SK-N-SH (cell line): ENCODE results near the gene ABCC3. TPM values are rescaled to one million over a fixed set of nuclear protein-coding genes. Genes with fewer than 3 reads are reported as not detected.
A peak's percentile ranks its signal among the peaks of the same experiment; 100 is the strongest.

ENCODE experiments used
- CTCF ChIA-PET: fragments of 300-600, 350-600 bp; formaldehyde crosslinking; extraction: SDS; loops from one replicate; lab custom pipeline; 2021; lab: Yijun Ruan, JAX
- POLR2A ChIA-PET: fragments of 350-600 bp; sonication (Branson Sonifier 250); formaldehyde crosslinking; extraction: SDS; loops from one replicate; lab custom pipeline; 2020; ENCODE audit warnings: antibody characterized with exemption, inconsistent platforms; lab: Yijun Ruan, JAX
- DNase-seq: peaks from one replicate; pipeline ENCODE4 v3.0.0; 2012
- H2AFZ ChIP-seq: fragments of 200-600 bp; sonication (generic); 2 replicates; pipeline ENCODE4 v1.8.1; 2016; ENCODE audit warnings: antibody characterized with exemption, mild to moderate bottlenecking, low read depth
- H3F3A ChIP-seq: fragments of 200-600 bp; sonication (generic); replicated peaks from 2 replicates; pipeline ENCODE3; 2016; ENCODE audit warnings: antibody characterized with exemption, mild to moderate bottlenecking; ENCODE audit not compliant: insufficient read depth
- H3K27ac ChIP-seq, 2 experiments: fragments of 200-500 bp in 1 of 2; fragments of 200-600 bp in 1 of 2; sonication (Bioruptor generic) in 1 of 2; sonication (generic), shearing (Covaris generic) in 1 of 2; 2 replicates each; pipeline versions ENCODE4 v1.5.1 to v1.6.1; 2014 to 2016; ENCODE audit warnings: low read depth in 2 of 2, inconsistent platforms in 1 of 2, low read length in 1 of 2, mild to moderate bottlenecking in 1 of 2, mixed read lengths in 1 of 2
- H3K27me3 ChIP-seq: fragments of 200-600 bp; sonication (generic), shearing (Covaris generic); 2 replicates; pipeline ENCODE4 v1.6.1; 2016; ENCODE audit warnings: mixed run types; ENCODE audit not compliant: insufficient read depth
- H3K36me3 ChIP-seq, 2 experiments: fragments of 200-500 bp in 1 of 2; fragments of 200-600 bp in 1 of 2; sonication (Bioruptor generic) in 1 of 2; sonication (generic) in 1 of 2; replicated peaks in 1 of 2; 2 replicates each; pipeline versions ENCODE3 to v1.5.1; 2014 to 2016; ENCODE audit warnings: low read length in 1 of 2, mild to moderate bottlenecking in 1 of 2; ENCODE audit not compliant: insufficient read depth in 2 of 2, control insufficient read depth in 1 of 2
- H3K4me1 ChIP-seq, 2 experiments: fragments of 200-500 bp in 1 of 2; fragments of 200-600 bp in 1 of 2; sonication (Bioruptor generic) in 1 of 2; sonication (generic), shearing (Covaris generic) in 1 of 2; 2 replicates each; pipeline versions ENCODE4 v1.5.1 to v1.6.1; 2014 to 2016; ENCODE audit warnings: low read depth in 1 of 2, low read length in 1 of 2, mixed run types in 1 of 2; ENCODE audit not compliant: insufficient read depth in 2 of 2, control insufficient read depth in 1 of 2
- H3K4me2 ChIP-seq: fragments of 200-600 bp; sonication (generic), shearing (Covaris generic); 2 replicates; pipeline ENCODE4 v1.6.1; 2017; ENCODE audit warnings: mixed run types
- H3K4me3 ChIP-seq, 2 experiments: fragments of 200-500 bp in 1 of 2; fragments of 200-600 bp in 1 of 2; sonication (Bioruptor generic) in 1 of 2; sonication (generic), shearing (Covaris generic) in 1 of 2; 2 replicates each; pipeline versions ENCODE4 v1.5.1 to v1.8.1; 2014 to 2016; ENCODE audit warnings: low read depth in 2 of 2, inconsistent platforms in 1 of 2, low read length in 1 of 2, mild to moderate bottlenecking in 1 of 2, mixed read lengths in 1 of 2, moderate library complexity in 1 of 2
- H3K79me2 ChIP-seq: fragments of 200-600 bp; sonication (generic); 2 replicates; pipeline ENCODE4 v1.8.1; 2017; ENCODE audit warnings: mild to moderate bottlenecking; ENCODE audit not compliant: insufficient read depth
- H3K9ac ChIP-seq: fragments of 200-600 bp; sonication (generic); 2 replicates; pipeline ENCODE4 v1.6.1; 2017; ENCODE audit warnings: mixed run types
- H3K9me2 ChIP-seq: fragments of 200-600 bp; sonication (generic); 2 replicates; pipeline ENCODE4 v1.6.1; 2017; ENCODE audit warnings: mixed run types
- H3K9me3 ChIP-seq: fragments of 200-600 bp; sonication (generic); 2 replicates; pipeline ENCODE4 v1.6.1; 2017; ENCODE audit warnings: mixed run types, mild to moderate bottlenecking, moderate library complexity
- H4K20me1 ChIP-seq: fragments of 200-600 bp; sonication (generic); 2 replicates; pipeline ENCODE4 v1.6.1; 2017; ENCODE audit warnings: mild to moderate bottlenecking, mixed run types; ENCODE audit not compliant: insufficient read depth
- EP300 ChIP-seq, 2 experiments: IDR thresholded peaks; 2 replicates each; pipeline versions ENCODE4 v1.4.0 to v1.6.1; 2012; ENCODE audit warnings: borderline replicate concordance in 1 of 2, low read depth in 1 of 2, low read length in 1 of 2
- EZH2phosphoT487 ChIP-seq: fragments of 200-600 bp; sonication (generic); IDR thresholded peaks from 2 replicates; pipeline ENCODE4 v1.6.1; 2017; ENCODE audit warnings: low read depth, mixed run types, mild to moderate bottlenecking, antibody characterized with exemption, moderate library complexity, borderline replicate concordance
- FOSL2 ChIP-seq: IDR thresholded peaks from 2 replicates; pipeline ENCODE4 v1.4.0; 2012; ENCODE audit warnings: low read depth, mild to moderate bottlenecking, moderate library complexity, borderline replicate concordance
- FOXM1 ChIP-seq: IDR thresholded peaks from 2 replicates; pipeline ENCODE4 v1.4.0; 2012; ENCODE audit warnings: low read depth, mild to moderate bottlenecking
- GATA2 ChIP-seq: sonication (generic); formaldehyde crosslinking; IDR thresholded peaks from 2 replicates; pipeline ENCODE4 v1.5.0; 2020; ENCODE audit warnings: mild to moderate bottlenecking, missing genetic modification reagents
- JUND ChIP-seq: IDR thresholded peaks from 2 replicates; pipeline ENCODE4 v1.4.0; 2012
- MAX ChIP-seq: IDR thresholded peaks from 2 replicates; pipeline ENCODE4 v1.4.0; 2012; ENCODE audit warnings: low read depth
- MEF2A ChIP-seq: IDR thresholded peaks from 2 replicates; pipeline ENCODE4 v1.4.0; 2012; ENCODE audit warnings: low read depth, borderline replicate concordance
- MXI1 ChIP-seq: IDR thresholded peaks from 2 replicates; pipeline ENCODE4 v1.6.1; 2012; ENCODE audit warnings: mild to moderate bottlenecking, low read depth, low read length, improper control_type of control experiment
- RFX5 ChIP-seq: IDR thresholded peaks from 2 replicates; pipeline ENCODE4 v1.6.1; 2012; ENCODE audit warnings: mild to moderate bottlenecking, improper control_type of control experiment, low read length
- RXRA ChIP-seq: IDR thresholded peaks from 2 replicates; pipeline ENCODE4 v1.4.0; 2012; ENCODE audit warnings: low read depth, mild to moderate bottlenecking, borderline replicate concordance
- SIN3A ChIP-seq: IDR thresholded peaks from 2 replicates; pipeline ENCODE4 v1.6.1; 2012; ENCODE audit warnings: low read depth, mild to moderate bottlenecking, low read length, moderate library complexity, borderline replicate concordance
- SMC3 ChIP-seq: IDR thresholded peaks from 2 replicates; pipeline ENCODE4 v1.6.1; 2012; ENCODE audit warnings: low read depth, low read length, improper control_type of control experiment
- TCF12 ChIP-seq: IDR thresholded peaks from 2 replicates; pipeline ENCODE4 v1.4.0; 2012
- USF1 ChIP-seq: IDR thresholded peaks from 2 replicates; pipeline ENCODE4 v1.4.0; 2012; ENCODE audit warnings: low read depth, borderline replicate concordance
- USF2 ChIP-seq: fragments of 150-350 bp; IDR thresholded peaks from 2 replicates; pipeline ENCODE4 v1.6.1; 2017; ENCODE audit warnings: antibody characterized with exemption, low read length, low read depth, borderline replicate concordance
- WGBS: methylation state at CpG from one replicate; pipeline ENCODE4 v1.1.6; 2017; ENCODE audit warnings: low lambda C conversion rate; 5-methylcytosine and 5-hydroxymethylcytosine counted together
- polyA plus RNA-seq, 3 experiments: library from polyadenylated mRNA; depleted of rRNA; stranded (reverse); fragments of >200 nt; gene quantifications; 2 replicates each; pipeline ENCODE4 v1.2.3, GENCODE V29; 2012
- TF ChIP-seq, protein P1 (sequence below): IDR thresholded peaks from 2 replicates; pipeline ENCODE4; 2012

ABCC3 gene
- polyA plus RNA-seq, 1 of the 3 experiments (the other 2 are of a cell fraction), result 185 TPM

- Histone ChIP-seq H4K20me1 (no peaks in the 10 kb centered on the region), H3K27ac (no peak overlapping the region), H3K4me1 (peaks cover 39 to 53% of the 10 kb centered on the region in 2 experiments), H3K4me3 (no peak overlapping the region), H2AFZ (no peak overlapping the region), H3K4me2 (no peak overlapping the region), H3K9me3 (no peaks in the 10 kb centered on the region), H3K9me2 (no peaks in the 10 kb centered on the region), H3K9ac (no peak overlapping the region), H3K79me2 (no peaks in the 10 kb centered on the region), H3F3A (peaks cover 34% of the 10 kb centered on the region), H3K27me3 (no peaks in the 10 kb centered on the region), H3K36me3 (peaks cover 11 to 21% of the 10 kb centered on the region in 2 experiments)
- WGBS, result 84% methylated on average over 3 of the region's 3 CpGs
- CTCF ChIA-PET, result interaction anchor here (0.9 to 21.2 kb wide), 4 partner anchors 10 to 141 kb away, joined by 3 to 799 read pairs (median 232); partner anchors contain the start of genes ABCC3 and SPATA20
- TF ChIP-seq FOXM1, result no peak
- no peak for TF ChIP-seq RFX5
- DNase-seq, result no peak
- POLR2A ChIA-PET, result no interaction called here
These were observed 53.6 kb downstream of the ABCC3 start for GRCh38 chr17:50688245-50688644.

GRCh38 chr17:50689251-50689650 lies 54.6 kb downstream of the ABCC3 start:
- no peak for DNase-seq
- Histone ChIP-seq H4K20me1 (no peaks in the 10 kb centered on the region; the same call in 1 of the 2 replicates), H3K27me3 (no peaks in the 10 kb centered on the region), H2AFZ (no peak overlapping the region), H3K9ac (no peak overlapping the region), H3K36me3 (peaks cover 16 to 26% of the 10 kb centered on the region in 2 experiments), H3K4me2 (peak overlapping the region; percentile 3; the same call in 1 of the 2 replicates), H3F3A (peaks cover 42% of the 10 kb centered on the region), H3K4me3 (no peak overlapping the region), H3K9me2 (no peaks in the 10 kb centered on the region), H3K4me1 (peaks cover 49 to 57% of the 10 kb centered on the region in 2 experiments), H3K79me2 (no peaks in the 10 kb centered on the region), H3K27ac (peak overlapping the region; percentile 2 to 22), H3K9me3 (no peaks in the 10 kb centered on the region)
- 29% methylated on average over 4 of the region's 4 CpGs for WGBS
- ChIA-PET POLR2A (no interaction called here), CTCF (interaction anchor here (1.0 to 21.2 kb wide), 4 partner anchors 8 to 142 kb away, joined by 3 to 799 read pairs (median 186); partner anchors contain the start of genes ABCC3 and SPATA20)
- TF ChIP-seq USF2 (no peak), RFX5 (no peak), MAX (peak; percentile 65; the same call in 1 of the 2 replicates), RXRA (peak; percentile 71; the same call in 1 of the 2 replicates), MXI1 (no peak), EP300 (IDR thresholded peaks at IDR 0.05; ENCODE audit: borderline replicate concordance in 1 of 2, low read depth in 1 of 2, low read length in 1 of 2) (peak in 1 of 2 experiments; percentile 15; a peak in 1 of 4 replicates), USF1 (no peak), TCF12 (peak; percentile 75), JUND (peak; percentile 56), MEF2A (no peak), SIN3A (no peak), GATA2 (CRISPR knock-in tag) (no peak), EZH2phosphoT487 (no peak), SMC3 (no peak), FOSL2 (peak; percentile 65; the same call in 1 of the 2 replicates)
- TF ChIP-seq, protein P1, sequence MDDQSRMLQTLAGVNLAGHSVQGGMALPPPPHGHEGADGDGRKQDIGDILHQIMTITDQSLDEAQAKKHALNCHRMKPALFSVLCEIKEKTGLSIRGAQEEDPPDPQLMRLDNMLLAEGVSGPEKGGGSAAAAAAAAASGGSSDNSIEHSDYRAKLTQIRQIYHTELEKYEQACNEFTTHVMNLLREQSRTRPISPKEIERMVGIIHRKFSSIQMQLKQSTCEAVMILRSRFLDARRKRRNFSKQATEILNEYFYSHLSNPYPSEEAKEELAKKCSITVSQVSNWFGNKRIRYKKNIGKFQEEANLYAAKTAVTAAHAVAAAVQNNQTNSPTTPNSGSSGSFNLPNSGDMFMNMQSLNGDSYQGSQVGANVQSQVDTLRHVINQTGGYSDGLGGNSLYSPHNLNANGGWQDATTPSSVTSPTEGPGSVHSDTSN, result peak; percentile 53; the same call in 1 of the 2 replicates
